Glutamatergic neuron (in vitro differentiated cells): ENCODE measurements around the gene MAL. TPM values are rescaled to one million over a fixed set of nuclear protein-coding genes. Genes with fewer than 3 reads are reported as not detected.

Source experiments
- DNase-seq: peaks from one replicate; pipeline ENCODE4 v3.0.0; 2022
- H3K27ac Mint-ChIP-seq: one replicate; pipeline ENCODE4 v1.8.0; 2020; ENCODE audit warnings: mild to moderate bottlenecking, mixed read lengths, inconsistent platforms; ENCODE audit not compliant: unreplicated experiment
- H3K27me3 Mint-ChIP-seq: one replicate; pipeline ENCODE4 v1.8.0; 2020; ENCODE audit warnings: mild to moderate bottlenecking, moderate library complexity, mixed read lengths, inconsistent platforms; ENCODE audit not compliant: unreplicated experiment
- H3K36me3 Mint-ChIP-seq: one replicate; pipeline ENCODE4 v1.8.0; 2020; ENCODE audit warnings: mild to moderate bottlenecking, mixed read lengths, inconsistent platforms; ENCODE audit not compliant: unreplicated experiment
- H3K4me1 Mint-ChIP-seq: one replicate; pipeline ENCODE4 v1.8.0; 2020; ENCODE audit warnings: mild to moderate bottlenecking, low read depth, mixed read lengths, inconsistent platforms; ENCODE audit not compliant: unreplicated experiment
- H3K4me3 Mint-ChIP-seq: one replicate; pipeline ENCODE4 v1.8.0; 2020; ENCODE audit warnings: mild to moderate bottlenecking, mixed read lengths, inconsistent platforms; ENCODE audit not compliant: unreplicated experiment
- H3K9me3 Mint-ChIP-seq: one replicate; pipeline ENCODE4 v1.8.0; 2020; ENCODE audit warnings: mild to moderate bottlenecking, moderate library complexity, mixed read lengths, inconsistent platforms; ENCODE audit not compliant: unreplicated experiment
- total RNA-seq: library from RNA; stranded (reverse); fragmentation: NEBNext Ultra II Directional; extraction: Animal tissue kit (Norgen Biotek cat#: 25700); gene quantifications from one replicate; pipeline ENCODE4 v1.2.1, GENCODE V29; 2021; ENCODE audit not compliant: unreplicated experiment
- TF ChIP-seq, protein P1 (sequence below): fragments of 200-600 bp; sonication (generic); IDR thresholded peaks from one replicate; pipeline ENCODE4 v1.5.0; 2021; ENCODE audit not compliant: partially characterized antibody, unreplicated experiment

The MAL gene
- total RNA-seq, 1 donor from 2014 or later, result 9.0 TPM

DNA sequence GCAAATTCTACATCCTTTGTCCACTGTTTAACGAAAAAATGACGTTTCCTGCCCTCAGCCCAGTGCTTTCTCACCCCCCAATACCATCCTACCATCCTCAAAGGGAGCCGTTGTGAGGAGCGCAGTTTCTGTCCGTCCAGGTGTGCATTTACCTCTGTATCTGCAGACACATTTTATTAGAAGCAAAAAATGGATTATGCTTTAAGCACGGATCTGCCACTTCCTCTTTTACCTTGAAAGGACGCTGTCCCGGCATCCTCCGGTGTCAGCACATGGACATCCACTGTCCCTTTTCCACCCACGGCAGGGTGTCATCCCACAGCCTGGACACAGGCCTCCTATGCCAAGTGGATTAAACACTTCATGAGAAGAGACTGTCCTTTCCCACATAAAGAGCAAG lies 7.2 kb upstream of the MAL start:
- H3K4me3 Mint-ChIP-seq, result no peak overlapping the region
- no peak for DNase-seq
- peaks cover 5% of the 10 kb centered on the region for H3K36me3 Mint-ChIP-seq
- H3K27me3 Mint-ChIP-seq, result peaks cover 12% of the 10 kb centered on the region
- H3K27ac Mint-ChIP-seq, result no peak overlapping the region
- peaks cover 4% of the 10 kb centered on the region for H3K4me1 Mint-ChIP-seq
- TF ChIP-seq, protein P1, sequence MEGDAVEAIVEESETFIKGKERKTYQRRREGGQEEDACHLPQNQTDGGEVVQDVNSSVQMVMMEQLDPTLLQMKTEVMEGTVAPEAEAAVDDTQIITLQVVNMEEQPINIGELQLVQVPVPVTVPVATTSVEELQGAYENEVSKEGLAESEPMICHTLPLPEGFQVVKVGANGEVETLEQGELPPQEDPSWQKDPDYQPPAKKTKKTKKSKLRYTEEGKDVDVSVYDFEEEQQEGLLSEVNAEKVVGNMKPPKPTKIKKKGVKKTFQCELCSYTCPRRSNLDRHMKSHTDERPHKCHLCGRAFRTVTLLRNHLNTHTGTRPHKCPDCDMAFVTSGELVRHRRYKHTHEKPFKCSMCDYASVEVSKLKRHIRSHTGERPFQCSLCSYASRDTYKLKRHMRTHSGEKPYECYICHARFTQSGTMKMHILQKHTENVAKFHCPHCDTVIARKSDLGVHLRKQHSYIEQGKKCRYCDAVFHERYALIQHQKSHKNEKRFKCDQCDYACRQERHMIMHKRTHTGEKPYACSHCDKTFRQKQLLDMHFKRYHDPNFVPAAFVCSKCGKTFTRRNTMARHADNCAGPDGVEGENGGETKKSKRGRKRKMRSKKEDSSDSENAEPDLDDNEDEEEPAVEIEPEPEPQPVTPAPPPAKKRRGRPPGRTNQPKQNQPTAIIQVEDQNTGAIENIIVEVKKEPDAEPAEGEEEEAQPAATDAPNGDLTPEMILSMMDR, result no peak
- peaks cover 2% of the 10 kb centered on the region for H3K9me3 Mint-ChIP-seq

DNA sequence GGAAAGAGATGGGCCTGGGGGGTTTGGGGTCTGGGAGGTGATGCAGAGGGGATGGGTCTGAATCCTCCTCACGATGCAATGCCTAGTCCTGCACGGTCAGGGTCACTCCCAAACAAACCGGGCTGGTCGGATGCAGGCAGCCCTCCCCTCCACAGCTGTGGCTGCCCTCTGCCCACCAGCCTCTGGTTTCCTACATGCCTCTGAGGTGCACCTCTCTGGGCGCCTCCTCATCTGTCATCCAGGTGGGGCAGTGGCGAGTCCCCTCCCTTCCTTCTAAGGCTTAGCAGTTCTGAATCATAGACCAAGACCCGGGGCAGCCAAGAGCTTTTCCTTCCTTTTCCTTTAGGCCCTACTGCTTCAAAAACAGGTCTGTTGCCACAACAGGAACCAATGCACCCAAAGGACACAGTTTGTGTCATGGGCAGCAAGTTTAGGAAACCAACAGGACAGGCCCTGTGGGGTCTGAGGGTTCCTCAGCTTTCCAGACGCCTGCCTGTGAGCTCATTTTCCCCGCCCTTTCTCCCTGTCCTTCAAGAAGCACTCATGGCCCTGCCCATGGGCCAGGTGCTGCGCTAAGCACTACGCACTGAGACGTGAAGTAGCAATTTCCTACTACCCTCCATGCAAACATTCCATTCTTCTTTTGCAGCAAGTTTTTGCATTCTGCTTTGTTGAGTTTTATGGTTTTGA lies 6.5 kb upstream of the MAL start:
- TF ChIP-seq, protein P1, result no peak
- Mint-ChIP-seq H3K36me3 (peaks cover 8% of the 10 kb centered on the region), H3K4me1 (peaks cover 10% of the 10 kb centered on the region), H3K9me3 (peaks cover 4% of the 10 kb centered on the region), H3K27ac (peak overlapping the region; percentile 44), H3K27me3 (peaks cover 15% of the 10 kb centered on the region), H3K4me3 (no peak overlapping the region)
- no peak for DNase-seq

DNA sequence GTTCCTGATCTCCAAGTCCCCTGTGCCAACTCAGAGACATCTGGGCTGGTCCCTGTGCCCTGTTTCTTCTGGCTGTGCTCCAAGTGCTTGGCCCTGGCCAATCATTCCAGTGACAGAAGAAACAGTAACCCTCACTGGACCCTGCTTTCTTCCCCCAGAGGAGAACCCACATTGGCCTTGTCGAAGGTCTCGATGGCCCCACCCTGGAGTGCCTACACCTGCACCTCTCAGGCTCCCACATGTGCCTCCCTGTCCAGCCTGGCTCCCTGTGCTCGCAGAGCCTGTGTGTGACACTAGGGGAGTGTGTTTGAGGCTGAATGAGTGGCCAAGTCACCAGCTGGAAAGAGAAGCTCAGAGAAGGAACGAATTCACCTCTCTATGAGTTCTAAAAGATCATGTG lies 5.9 kb upstream of the MAL start:
- H3K9me3 Mint-ChIP-seq, result peaks cover 6% of the 10 kb centered on the region
- H3K36me3 Mint-ChIP-seq, result peaks cover 8% of the 10 kb centered on the region
- peak overlapping the region; percentile 44 for H3K27ac Mint-ChIP-seq
- no peak overlapping the region for H3K4me3 Mint-ChIP-seq
- no peak for DNase-seq
- peaks cover 17% of the 10 kb centered on the region for H3K27me3 Mint-ChIP-seq
- TF ChIP-seq, protein P1, result no peak
- peaks cover 11% of the 10 kb centered on the region for H3K4me1 Mint-ChIP-seq

DNA sequence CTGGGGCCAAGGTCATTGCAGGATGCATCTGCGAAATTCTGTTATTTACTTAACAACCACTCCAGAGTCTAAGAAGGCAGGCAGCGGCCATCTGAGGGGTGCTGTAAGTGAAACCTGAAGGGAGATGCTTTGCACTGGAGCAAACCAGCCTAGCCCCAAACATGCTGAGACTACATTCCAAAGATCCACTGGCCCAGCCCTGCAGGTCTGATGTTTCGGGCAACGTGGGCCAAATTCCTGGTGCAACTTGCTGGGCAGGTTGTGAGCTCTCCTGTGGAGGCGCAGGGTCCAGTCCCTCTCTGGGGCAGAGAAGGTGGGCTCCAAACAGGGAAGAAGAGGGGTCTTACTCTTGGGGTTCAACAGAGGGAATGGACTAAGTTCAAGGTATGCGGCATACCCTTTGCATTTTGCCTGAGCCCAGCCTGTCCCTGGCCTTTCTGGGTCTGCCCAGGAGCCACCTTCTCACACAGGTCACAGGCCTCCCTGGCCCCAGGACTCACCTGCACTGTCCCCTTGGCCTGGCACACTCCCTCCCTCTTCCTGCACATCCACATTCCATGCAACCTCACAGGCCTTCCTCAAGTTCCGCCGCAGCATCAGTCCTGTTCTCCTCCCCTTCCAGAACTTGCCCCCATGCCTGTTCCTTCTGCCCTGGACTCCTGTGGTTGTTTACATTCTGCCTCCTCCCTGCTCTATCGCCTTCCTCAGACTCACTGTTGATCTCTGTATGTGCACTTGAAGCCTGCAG lies 5.1 kb upstream of the MAL start:
- Mint-ChIP-seq H3K27ac (no peak overlapping the region), H3K27me3 (peaks cover 20% of the 10 kb centered on the region), H3K9me3 (peaks cover 8% of the 10 kb centered on the region), H3K4me3 (no peak overlapping the region), H3K4me1 (peaks cover 11% of the 10 kb centered on the region), H3K36me3 (peaks cover 5% of the 10 kb centered on the region)
- DNase-seq, result no peak
- TF ChIP-seq, protein P1, result no peak

DNA sequence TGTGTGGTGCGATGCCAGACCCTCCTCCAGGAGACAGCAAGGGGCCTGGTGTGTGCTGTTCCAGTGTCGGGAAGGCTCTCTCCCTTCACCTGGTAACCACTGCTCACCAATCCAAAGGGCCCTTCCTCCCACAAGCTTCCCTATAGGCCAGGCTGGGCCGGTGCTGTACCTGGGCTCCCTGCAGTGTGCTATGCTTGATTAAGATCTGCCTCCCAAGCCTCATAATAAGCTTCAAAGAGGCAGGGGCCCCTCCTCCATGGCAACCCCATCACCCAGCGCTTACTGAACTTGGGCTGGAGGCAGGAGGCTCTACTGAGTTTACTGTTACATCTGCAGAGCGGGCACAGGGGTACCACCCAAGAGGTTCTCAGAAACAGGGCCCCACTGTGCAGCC lies 4.5 kb upstream of the MAL start:
- TF ChIP-seq, protein P1, result no peak
- Mint-ChIP-seq H3K4me1 (peaks cover 13% of the 10 kb centered on the region), H3K36me3 (peaks cover 4% of the 10 kb centered on the region), H3K9me3 (peaks cover 10% of the 10 kb centered on the region), H3K27ac (no peak overlapping the region), H3K4me3 (no peak overlapping the region), H3K27me3 (peaks cover 24% of the 10 kb centered on the region)
- no peak for DNase-seq
